HAP-1 (cell line): ENCODE data around the gene PCNT.

ENCODE experiments used
- DNase-seq, 2 experiments: peaks; one replicate each; pipeline ENCODE4 v3.0.0-alpha.2; 2016 to 2020; ENCODE audit warnings: low spot score in 2 of 2
- H3K27me3 ChIP-seq: fragments of 250-450 bp; sonication (Bioruptor Pico); 2 replicates; pipeline ENCODE4 v1.5.1; 2020; ENCODE audit warnings: low read depth, mild to moderate bottlenecking, moderate library complexity
- H3K36me3 ChIP-seq: fragments of 250-450 bp; sonication (Bioruptor Pico); replicated peaks from 2 replicates; pipeline ENCODE4 v1.5.1; 2020; ENCODE audit warnings: mild to moderate bottlenecking
- H3K4me1 ChIP-seq: fragments of 250-450 bp; sonication (Bioruptor Pico); 2 replicates; pipeline ENCODE4 v1.5.1; 2020; ENCODE audit warnings: mild to moderate bottlenecking
- H3K4me3 ChIP-seq: fragments of 250-450 bp; sonication (Bioruptor Pico); 2 replicates; pipeline ENCODE4 v1.5.1; 2020; ENCODE audit warnings: mild to moderate bottlenecking, moderate library complexity
- H3K9me3 ChIP-seq: fragments of 250-450 bp; sonication (Bioruptor Pico); 2 replicates; pipeline ENCODE4 v1.5.1; 2020; ENCODE audit warnings: mild to moderate bottlenecking, moderate library complexity
- in situ Hi-C: fragments of 300-500 bp; cut with MboI; formaldehyde crosslinking; loops from 3 replicates; pipeline ENCODE4 v1.14.3; 2020; ENCODE audit warnings: low sequenced_read_pairs, inconsistent platforms, mixed read lengths

PCNT gene

DNA sequence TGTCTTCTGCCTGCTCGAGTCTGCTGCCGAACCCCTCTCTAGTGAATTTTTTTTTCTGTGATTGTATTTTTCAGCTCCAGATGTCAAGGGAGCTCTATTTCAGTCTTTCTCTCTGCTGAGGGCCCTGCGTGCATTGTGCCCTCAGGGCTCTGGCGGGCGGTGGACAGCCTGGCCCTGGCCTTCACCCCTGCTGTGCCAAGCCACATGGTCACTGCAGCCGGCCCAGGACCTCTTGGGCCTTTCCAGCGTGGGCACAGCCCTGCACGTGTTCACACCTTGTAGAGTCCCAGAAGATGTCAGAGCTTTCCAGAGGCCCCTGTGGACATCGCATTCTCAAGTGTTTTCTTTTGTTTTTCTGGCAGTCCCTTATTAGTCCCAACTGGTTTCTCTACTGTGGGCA lies 55.7 kb downstream of the PCNT start:
- Histone ChIP-seq H3K4me1 (peaks cover 11% of the 10 kb centered on the region), H3K4me3 (no peak overlapping the region), H3K9me3 (no peaks in the 10 kb centered on the region), H3K36me3 (peaks cover 7% of the 10 kb centered on the region), H3K27me3 (no peaks in the 10 kb centered on the region)
- no peak for DNase-seq
- in situ Hi-C loops: no loop called here

- Histone ChIP-seq H3K4me1 (peaks cover 11% of the 10 kb centered on the region), H3K4me3 (no peak overlapping the region), H3K27me3 (no peaks in the 10 kb centered on the region), H3K36me3 (peaks cover 21% of the 10 kb centered on the region), H3K9me3 (no peaks in the 10 kb centered on the region)
- DNase-seq: peak; percentile 60 to 95
- in situ Hi-C loops: no loop called here
Measured at GRCh38 chr21:46381541-46381940, 57.6 kb downstream of the PCNT start.

GRCh38 chr21:46384556-46384955 lies 60.6 kb downstream of the PCNT start:
- Histone ChIP-seq H3K4me3 (no peak overlapping the region), H3K36me3 (peaks cover 23% of the 10 kb centered on the region), H3K9me3 (no peaks in the 10 kb centered on the region), H3K4me1 (peaks cover 11% of the 10 kb centered on the region), H3K27me3 (no peaks in the 10 kb centered on the region)
- no peak for DNase-seq
- in situ Hi-C loops: no loop called here

GRCh38 chr21:46385846-46386733 lies 62.1 kb downstream of the PCNT start:
- no peaks in the 10 kb centered on the region for H3K27me3 ChIP-seq
- peaks cover 27% of the 10 kb centered on the region for H3K36me3 ChIP-seq
- in situ Hi-C loops: no loop called here
- DNase-seq: no peak
- no peaks in the 10 kb centered on the region for H3K9me3 ChIP-seq
- peaks cover 3% of the 10 kb centered on the region for H3K4me1 ChIP-seq
- no peak overlapping the region for H3K4me3 ChIP-seq

DNA sequence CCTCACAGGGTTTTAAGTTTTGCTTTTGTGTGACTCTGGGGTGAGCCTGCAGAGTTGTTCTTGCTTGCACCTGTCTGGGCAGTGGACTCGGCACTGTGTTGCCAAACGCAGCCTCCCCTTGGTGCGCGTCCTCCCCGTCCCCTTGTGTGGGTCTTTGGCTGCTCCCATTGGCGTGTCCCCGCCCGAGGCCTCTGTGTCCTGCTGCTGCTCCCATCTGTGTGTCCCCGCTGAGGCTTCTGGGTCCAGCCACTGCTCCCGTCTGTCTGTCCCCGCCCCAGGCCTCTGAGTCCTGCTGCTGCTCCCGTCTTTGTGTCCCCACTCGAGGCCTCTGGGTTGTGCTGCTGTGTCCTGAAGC lies 62.8 kb downstream of the PCNT start:
- peaks cover 27% of the 10 kb centered on the region for H3K36me3 ChIP-seq
- no peaks in the 10 kb centered on the region; the same call in 1 of the 2 replicates for H3K4me1 ChIP-seq
- H3K27me3 ChIP-seq: no peaks in the 10 kb centered on the region
- H3K9me3 ChIP-seq: no peaks in the 10 kb centered on the region
- H3K4me3 ChIP-seq: no peak overlapping the region
- in situ Hi-C loops: no loop called here
- no peak for DNase-seq

DNA sequence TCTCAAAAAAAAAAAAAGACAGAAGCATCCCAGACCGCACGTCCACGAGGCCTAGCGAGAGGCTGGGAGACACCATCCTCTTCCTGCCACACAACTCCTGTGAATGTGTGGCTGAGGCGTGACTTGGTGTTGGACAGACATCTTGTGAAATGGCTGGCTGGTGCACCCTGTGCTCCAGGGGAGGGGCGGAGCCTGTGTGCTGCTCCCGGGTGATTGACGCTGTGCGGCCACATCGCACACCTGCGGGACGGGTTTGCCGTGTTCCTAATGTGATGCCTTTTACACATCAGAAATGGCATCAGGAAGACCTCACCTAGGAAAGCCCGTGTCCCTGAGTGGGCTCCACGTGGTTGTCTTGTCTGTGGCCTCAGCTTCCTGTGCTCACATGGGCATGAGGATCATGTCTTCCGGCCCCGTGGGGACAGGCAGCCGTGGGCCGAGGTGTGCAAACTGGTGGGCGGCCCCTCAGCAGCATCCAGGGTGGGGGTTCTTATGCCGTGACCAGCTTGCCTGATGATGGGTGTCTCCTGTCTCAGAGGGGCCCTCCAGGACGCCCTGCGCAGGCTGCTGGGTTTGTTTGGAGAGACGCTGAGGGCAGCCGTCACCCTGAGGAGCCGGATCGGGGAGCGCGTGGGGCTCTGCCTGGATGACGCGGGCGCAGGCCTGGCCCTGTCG lies 64.4 kb downstream of the PCNT start:
- peaks cover 27% of the 10 kb centered on the region for H3K36me3 ChIP-seq
- no peak for DNase-seq
- in situ Hi-C loops: no loop called here
- H3K9me3 ChIP-seq: no peaks in the 10 kb centered on the region
- H3K4me1 ChIP-seq: no peaks in the 10 kb centered on the region
- H3K27me3 ChIP-seq: no peaks in the 10 kb centered on the region
- no peak overlapping the region for H3K4me3 ChIP-seq

DNA sequence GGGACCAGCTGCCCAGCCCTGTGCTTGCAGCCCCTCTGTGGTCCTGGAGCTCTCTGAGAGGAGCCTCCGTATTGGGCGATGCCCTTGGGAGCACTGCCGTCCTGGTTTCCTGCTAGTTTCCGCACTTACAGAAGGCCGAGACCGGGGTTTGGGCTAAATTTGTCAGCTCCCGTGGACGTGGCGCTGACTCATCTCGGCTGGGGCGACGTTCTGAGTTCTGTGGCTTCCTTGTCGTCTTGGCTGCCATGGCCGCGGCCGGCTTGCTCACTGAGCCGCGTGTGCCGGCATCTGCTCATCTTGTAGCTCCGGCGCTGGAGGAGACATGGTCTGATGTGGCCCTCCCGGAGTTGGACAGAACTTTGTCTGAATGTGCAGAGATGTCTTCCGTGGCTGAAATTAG lies 64.9 kb downstream of the PCNT start:
- no peak overlapping the region for H3K4me3 ChIP-seq
- DNase-seq: no peak
- H3K27me3 ChIP-seq: no peaks in the 10 kb centered on the region
- H3K4me1 ChIP-seq: no peaks in the 10 kb centered on the region
- H3K36me3 ChIP-seq: peaks cover 27% of the 10 kb centered on the region
- no peaks in the 10 kb centered on the region for H3K9me3 ChIP-seq
- in situ Hi-C loops: no loop called here

GRCh38 chr21:46390603-46391545 lies 66.9 kb downstream of the PCNT start:
- no peaks in the 10 kb centered on the region for H3K27me3 ChIP-seq
- no peak for DNase-seq
- in situ Hi-C loops: no loop called here
- no peak overlapping the region for H3K4me3 ChIP-seq
- no peaks in the 10 kb centered on the region for H3K4me1 ChIP-seq
- H3K9me3 ChIP-seq: no peaks in the 10 kb centered on the region
- H3K36me3 ChIP-seq: peaks cover 27% of the 10 kb centered on the region

- H3K9me3 ChIP-seq: no peaks in the 10 kb centered on the region
- no peaks in the 10 kb centered on the region for H3K27me3 ChIP-seq
- in situ Hi-C loops: no loop called here
- H3K36me3 ChIP-seq: peaks cover 23% of the 10 kb centered on the region
- no peak overlapping the region for H3K4me3 ChIP-seq
- DNase-seq: no peak
- H3K4me1 ChIP-seq: no peaks in the 10 kb centered on the region
Measured at GRCh38 chr21:46391773-46392172, 67.8 kb downstream of the PCNT start.

GRCh38 chr21:46392921-46393320 lies 69.0 kb downstream of the PCNT start:
- H3K4me1 ChIP-seq: no peaks in the 10 kb centered on the region
- no peak overlapping the region for H3K4me3 ChIP-seq
- H3K36me3 ChIP-seq: peaks cover 28% of the 10 kb centered on the region

DNA sequence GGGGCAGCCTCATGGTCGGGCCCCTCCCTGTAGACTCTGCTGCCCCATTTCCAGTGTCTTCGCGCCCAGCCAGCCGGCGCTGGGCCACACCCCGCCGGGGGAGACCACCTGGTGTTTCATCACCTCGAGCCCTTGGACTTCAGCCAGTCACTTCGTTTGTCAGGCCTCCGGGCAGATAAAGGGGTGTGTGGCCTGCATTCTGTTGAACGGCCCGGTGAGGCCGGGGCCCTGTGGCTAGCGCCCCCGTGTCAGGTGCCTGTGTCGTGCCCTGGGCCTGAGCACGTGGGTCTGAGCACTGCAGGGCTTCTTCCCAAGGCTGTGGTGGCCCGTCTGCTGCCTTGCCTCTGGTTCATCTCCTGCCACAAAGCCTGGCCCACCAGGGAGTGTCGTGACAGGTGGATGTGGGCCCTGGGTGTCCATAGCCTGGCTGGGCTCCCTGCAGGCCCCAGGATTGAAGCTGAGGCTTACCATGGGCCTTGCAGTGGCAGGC lies 69.5 kb downstream of the PCNT start:
- H3K36me3 ChIP-seq: peaks cover 31% of the 10 kb centered on the region
- H3K9me3 ChIP-seq: no peaks in the 10 kb centered on the region
- in situ Hi-C loops: no loop called here
- no peaks in the 10 kb centered on the region for H3K4me1 ChIP-seq
- H3K4me3 ChIP-seq: no peak overlapping the region
- DNase-seq: no peak
- no peaks in the 10 kb centered on the region for H3K27me3 ChIP-seq

More at GRCh38 chr21:46392921-46393320, 69.0 kb downstream of the PCNT start:
- in situ Hi-C loops: no loop called here
- Histone ChIP-seq H3K27me3 (no peaks in the 10 kb centered on the region), H3K9me3 (no peaks in the 10 kb centered on the region)
- DNase-seq: no peak

- Histone ChIP-seq H3K4me1 (no peaks in the 10 kb centered on the region), H3K4me3 (no peak overlapping the region), H3K36me3 (peaks cover 31% of the 10 kb centered on the region), H3K27me3 (no peaks in the 10 kb centered on the region), H3K9me3 (no peaks in the 10 kb centered on the region)
- no peak for DNase-seq
- in situ Hi-C loops: no loop called here
Measured at GRCh38 chr21:46393941-46394594, 70.1 kb downstream of the PCNT start.

DNA sequence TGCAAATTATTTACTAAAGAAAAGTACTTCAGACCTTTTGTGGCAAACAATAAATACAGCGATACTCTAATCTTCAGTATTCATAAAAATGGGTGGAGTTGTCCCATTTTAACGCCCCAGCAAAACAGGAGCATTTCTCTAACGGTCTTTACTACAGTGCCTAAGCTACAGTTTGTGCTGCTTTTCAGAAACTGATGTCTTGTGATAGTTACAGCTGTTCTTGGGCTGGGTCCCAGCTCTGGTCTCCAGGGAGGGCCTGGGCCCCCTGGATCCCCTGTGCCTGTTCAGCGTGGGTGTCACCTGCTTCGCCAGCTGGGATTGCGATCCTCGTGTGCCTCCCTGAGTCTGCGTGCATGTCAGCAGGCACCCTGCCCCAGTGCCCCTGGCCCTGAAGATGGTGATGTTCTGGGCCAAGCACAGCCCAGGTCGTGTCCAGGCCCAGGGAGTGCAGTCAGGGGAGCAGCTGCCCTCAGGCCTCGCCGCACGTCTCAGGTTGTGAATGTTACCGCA lies 70.7 kb downstream of the PCNT start:
- Histone ChIP-seq H3K9me3 (no peaks in the 10 kb centered on the region), H3K4me3 (no peak overlapping the region), H3K36me3 (peaks cover 31% of the 10 kb centered on the region), H3K27me3 (no peaks in the 10 kb centered on the region), H3K4me1 (no peaks in the 10 kb centered on the region)
- DNase-seq: no peak
- in situ Hi-C loops: no loop called here
